ENCODE data around the gene PRICKLE4. TPM values are rescaled to one million over a fixed set of nuclear protein-coding genes. Genes with fewer than 3 reads are reported as not detected.

PRICKLE4 gene
- total and polyA plus RNA-seq, 2 of the 13 experiments (the other 11 are each of a cell fraction or from before 2014, with no cell fraction given) = 0.92 to 1.2 TPM

- TF ChIP-seq HBP1 (CRISPR knock-in tag; IDR thresholded peaks at IDR 0.05; ENCODE audit: low read depth) (no peak), GRHL1 (CRISPR knock-in tag; conservative IDR thresholded peaks at IDR 0.05) (no peak), MXI1 (IDR thresholded peaks at IDR 0.05; ENCODE audit: borderline replicate concordance, low read depth, low read length) (peak; percentile 87; the same call in 2 of the 3 replicates), NR2C2 (CRISPR knock-in tag; IDR thresholded peaks at IDR 0.05; ENCODE audit: borderline replicate concordance) (peak; percentile 99), ZNF224 (CRISPR knock-in tag; IDR thresholded peaks at IDR 0.05) (no peak), MIER3 (CRISPR knock-in tag; IDR thresholded peaks at IDR 0.05; ENCODE audit: borderline replicate concordance) (peak; percentile 88), KDM2A (CRISPR knock-in tag; IDR thresholded peaks at IDR 0.05; ENCODE audit: borderline replicate concordance, low read depth) (peak; percentile 95), RBM39 (IDR thresholded peaks at IDR 0.05; ENCODE audit: low read depth, low read length, poor library complexity, severe bottlenecking) (peak; percentile 88), ZSCAN30 (CRISPR knock-in tag; IDR thresholded peaks at IDR 0.05) (no peak), TIGD3 (CRISPR knock-in tag; IDR thresholded peaks at IDR 0.05; ENCODE audit: borderline replicate concordance) (peak; percentile 37; the same call in 1 of the 2 replicates), HNF4A (CRISPR knock-in tag; IDR thresholded peaks at IDR 0.05) (0 out of 2 replicates have a peak, but pooled peaks have one; percentile 37), GMEB1 (CRISPR knock-in tag; IDR thresholded peaks at IDR 0.05; ENCODE audit: borderline replicate concordance) (peak; percentile 88), ZBTB1 (CRISPR knock-in tag; IDR thresholded peaks at IDR 0.05; ENCODE audit: borderline replicate concordance) (no peak), LCORL (IDR thresholded peaks at IDR 0.05) (no peak), LCORL (CRISPR knock-in tag; IDR thresholded peaks at IDR 0.05) (peak; percentile 92), GZF1 (CRISPR knock-in tag; IDR thresholded peaks at IDR 0.05) (0 out of 2 replicates have a peak, but pooled peaks have one; percentile 63), POGK (CRISPR knock-in tag; conservative IDR thresholded peaks at IDR 0.05) (peak; percentile 98), HOXA3 (CRISPR knock-in tag; IDR thresholded peaks at IDR 0.05) (peak; percentile 94), KLF16 (CRISPR knock-in tag; IDR thresholded peaks at IDR 0.05) (peak in 1 of 2 experiments; percentile 92; a peak in 2 of 4 replicates), MEF2D (CRISPR knock-in tag; IDR thresholded peaks at IDR 0.05) (peak; percentile 74; the same call in 1 of the 2 replicates)
These were observed 613 bp upstream of the PRICKLE4 start, which contains the start of gene FRS3 (continued) for GRCh38 chr6:41779788-41780550.

Data from HepG2 (cell line).